ENCODE results near the gene DHRS7B.

Gene DHRS7B

DNA sequence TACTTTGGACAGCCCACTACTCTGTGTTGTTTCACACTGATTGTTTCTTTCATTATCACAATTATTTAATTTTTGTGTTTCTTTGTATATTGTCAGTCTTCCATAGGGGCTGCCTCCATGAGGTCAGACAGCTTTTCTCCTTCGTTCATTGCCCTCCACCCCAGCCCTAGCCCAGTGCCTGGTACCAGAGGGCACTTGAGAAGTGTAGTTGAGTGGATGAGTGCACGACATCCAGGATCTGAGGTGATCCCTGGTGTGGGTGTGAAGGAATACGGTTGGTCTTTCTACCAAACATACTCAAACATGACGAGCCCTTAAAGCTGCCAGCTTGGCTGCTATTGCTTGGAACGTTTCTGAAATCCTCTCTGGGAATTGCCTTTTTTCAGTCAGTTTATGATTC lies 37.9 kb downstream of the DHRS7B start:
- H3K4me3 ChIP-seq (replicated peaks; ENCODE audit: low read depth, low read length): no peak overlapping the region
- DNase-seq (ENCODE audit: extremely low read depth, low read depth): no peak
- TF ChIP-seq, protein P1, sequence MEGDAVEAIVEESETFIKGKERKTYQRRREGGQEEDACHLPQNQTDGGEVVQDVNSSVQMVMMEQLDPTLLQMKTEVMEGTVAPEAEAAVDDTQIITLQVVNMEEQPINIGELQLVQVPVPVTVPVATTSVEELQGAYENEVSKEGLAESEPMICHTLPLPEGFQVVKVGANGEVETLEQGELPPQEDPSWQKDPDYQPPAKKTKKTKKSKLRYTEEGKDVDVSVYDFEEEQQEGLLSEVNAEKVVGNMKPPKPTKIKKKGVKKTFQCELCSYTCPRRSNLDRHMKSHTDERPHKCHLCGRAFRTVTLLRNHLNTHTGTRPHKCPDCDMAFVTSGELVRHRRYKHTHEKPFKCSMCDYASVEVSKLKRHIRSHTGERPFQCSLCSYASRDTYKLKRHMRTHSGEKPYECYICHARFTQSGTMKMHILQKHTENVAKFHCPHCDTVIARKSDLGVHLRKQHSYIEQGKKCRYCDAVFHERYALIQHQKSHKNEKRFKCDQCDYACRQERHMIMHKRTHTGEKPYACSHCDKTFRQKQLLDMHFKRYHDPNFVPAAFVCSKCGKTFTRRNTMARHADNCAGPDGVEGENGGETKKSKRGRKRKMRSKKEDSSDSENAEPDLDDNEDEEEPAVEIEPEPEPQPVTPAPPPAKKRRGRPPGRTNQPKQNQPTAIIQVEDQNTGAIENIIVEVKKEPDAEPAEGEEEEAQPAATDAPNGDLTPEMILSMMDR (IDR thresholded peaks at IDR 0.05; ENCODE audit: low read depth, low read length, missing control alignments): no peak

DNA sequence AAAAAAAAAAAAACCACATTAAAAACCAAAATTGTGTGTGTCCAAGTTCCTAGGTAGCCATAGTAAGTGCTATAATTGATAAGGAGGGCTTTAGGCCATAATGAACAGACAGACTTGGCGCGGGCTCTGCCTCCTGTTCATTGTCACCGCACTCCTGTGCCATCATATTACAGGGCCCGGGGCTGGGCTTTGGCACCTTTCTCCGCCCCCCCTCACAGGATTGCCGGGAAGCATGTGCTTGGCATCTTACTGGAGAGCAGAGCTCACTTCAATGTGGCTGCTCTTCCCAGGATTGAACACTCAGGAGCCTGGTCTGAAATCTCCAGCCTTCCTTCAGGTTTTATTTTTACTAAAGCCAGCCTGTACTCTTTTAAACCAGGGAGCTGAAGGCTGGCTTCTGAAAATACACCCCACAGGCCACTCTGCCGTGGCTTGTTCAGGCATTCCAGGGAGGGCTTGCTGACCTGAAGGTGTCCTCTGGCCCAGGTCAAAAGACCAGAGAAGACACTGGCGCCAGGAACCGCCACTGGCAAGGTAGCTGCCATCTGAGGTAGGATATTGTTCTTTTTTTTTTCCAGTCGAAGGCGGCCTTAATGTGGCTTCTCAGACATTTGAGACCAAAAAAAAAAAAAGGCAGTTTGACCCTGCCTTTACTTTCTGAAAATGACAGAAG lies 39.3 kb downstream of the DHRS7B start:
- TF ChIP-seq, protein P1 (IDR thresholded peaks at IDR 0.05; ENCODE audit: low read depth, low read length, missing control alignments): no peak
- DNase-seq (ENCODE audit: extremely low read depth, low read depth): no peak
- no peak overlapping the region for H3K4me3 ChIP-seq (replicated peaks; ENCODE audit: low read depth, low read length)

DNA sequence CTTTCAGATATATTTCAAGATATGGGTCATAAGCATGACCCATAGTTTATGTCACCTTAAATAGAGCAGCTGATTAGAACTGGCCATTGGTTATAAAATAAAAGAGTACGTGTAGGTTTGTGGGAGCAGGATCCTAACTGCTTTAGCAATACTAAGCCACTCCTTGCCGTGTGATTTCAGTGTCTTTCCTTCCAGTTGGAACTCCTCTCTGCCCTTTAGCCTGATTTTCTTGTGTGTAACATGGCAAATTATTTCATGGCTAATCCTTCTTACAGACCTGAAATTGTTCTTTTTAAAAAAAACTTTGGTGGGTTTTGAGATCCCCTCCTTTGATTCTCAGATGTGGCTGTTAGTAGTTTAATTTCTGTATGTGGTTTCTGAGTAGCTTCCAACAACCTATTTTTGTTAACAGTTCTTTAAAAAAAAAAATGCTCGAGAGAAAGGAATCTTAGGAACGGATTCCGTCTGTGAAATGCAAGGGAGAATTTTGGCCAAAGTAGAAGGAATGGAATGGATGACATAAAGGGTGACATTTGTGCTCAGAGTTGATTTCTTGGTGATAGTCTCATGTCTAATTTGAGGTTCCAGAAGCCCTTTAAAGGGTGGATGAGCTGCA lies 39.9 kb downstream of the DHRS7B start:
- DNase-seq (ENCODE audit: extremely low read depth, low read depth): no peak
- H3K4me3 ChIP-seq (replicated peaks; ENCODE audit: low read depth, low read length): no peak overlapping the region
- TF ChIP-seq, protein P1 (IDR thresholded peaks at IDR 0.05; ENCODE audit: low read depth, low read length, missing control alignments): no peak

DNA sequence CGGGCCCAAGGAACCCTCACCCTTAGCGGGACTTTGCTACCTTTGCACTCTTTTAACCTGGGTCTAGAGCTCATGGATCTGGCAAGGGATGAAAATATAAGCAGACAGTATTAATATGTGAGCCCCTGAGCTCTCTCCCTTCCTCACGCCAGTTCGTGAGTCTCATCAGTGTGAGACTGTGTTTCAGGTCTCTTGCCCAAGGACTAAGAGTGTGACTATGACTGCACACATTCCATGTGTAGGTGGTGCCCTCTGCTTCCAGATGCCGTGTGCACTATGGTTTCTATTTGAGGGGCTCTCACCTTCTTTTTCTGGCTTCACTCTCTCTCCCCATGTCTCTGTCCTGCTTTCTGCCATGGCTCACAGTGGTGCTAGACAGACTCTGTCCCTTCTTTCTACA lies 40.5 kb downstream of the DHRS7B start:
- TF ChIP-seq, protein P1 (IDR thresholded peaks at IDR 0.05; ENCODE audit: low read depth, low read length, missing control alignments): no peak
- H3K4me3 ChIP-seq (replicated peaks; ENCODE audit: low read depth, low read length): no peak overlapping the region
- DNase-seq (ENCODE audit: extremely low read depth, low read depth): no peak

DNA sequence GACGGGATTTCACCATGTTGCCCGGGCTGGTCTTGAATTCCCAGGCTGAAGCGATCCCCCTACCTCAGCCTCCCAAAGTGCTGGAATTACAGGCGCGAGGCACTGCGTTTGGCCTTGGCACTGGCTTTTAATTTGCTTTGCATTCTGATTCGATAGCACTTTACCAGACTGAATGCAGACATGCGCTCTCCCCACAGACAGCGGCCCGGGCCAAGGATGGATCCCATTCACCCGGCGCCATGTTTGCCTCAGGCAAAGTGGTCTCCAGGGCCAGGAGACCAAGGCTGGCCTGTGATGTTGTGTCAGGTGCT lies 41.7 kb downstream of the DHRS7B start:
- no peak for DNase-seq (ENCODE audit: extremely low read depth, low read depth)
- TF ChIP-seq, protein P1 (IDR thresholded peaks at IDR 0.05; ENCODE audit: low read depth, low read length, missing control alignments): no peak

DNA sequence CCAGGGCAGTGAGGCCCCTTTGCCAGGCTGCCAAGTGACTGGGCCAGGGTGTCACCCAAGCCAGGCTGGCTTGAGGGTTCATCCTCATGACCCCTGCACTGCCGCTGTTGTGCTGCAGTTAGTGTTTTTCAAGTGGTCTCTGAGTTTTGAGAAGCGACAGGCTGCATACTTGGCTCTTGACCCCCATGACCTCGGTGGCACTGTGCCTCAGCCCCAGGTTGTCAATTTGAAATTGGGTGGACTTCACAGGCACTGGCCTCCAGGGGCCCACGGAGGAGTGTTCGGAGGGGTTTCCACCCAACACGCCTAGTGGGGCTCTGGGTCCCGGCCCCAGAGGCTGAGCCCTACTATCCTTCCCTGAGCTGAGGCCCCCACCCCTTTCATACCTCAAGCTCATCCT lies 42.7 kb downstream of the DHRS7B start:
- H3K4me3 ChIP-seq (replicated peaks; ENCODE audit: low read depth, low read length): no peak overlapping the region
- no peak for DNase-seq (ENCODE audit: extremely low read depth, low read depth)
- TF ChIP-seq, protein P1 (IDR thresholded peaks at IDR 0.05; ENCODE audit: low read depth, low read length, missing control alignments): no peak

More for the DNA sequence above, 41.7 kb downstream of the DHRS7B start:
- no peak overlapping the region for H3K4me3 ChIP-seq (replicated peaks; ENCODE audit: low read depth, low read length)
